H9 (cell line): ENCODE data around the gene FCGBP. TPM values are rescaled to one million over a fixed set of nuclear protein-coding genes. Genes with fewer than 3 reads are reported as not detected.

Source experiments
- DNase-seq: peaks from one replicate; pipeline ENCODE4 v3.0.0-alpha.2; 2017
- H2AFZ ChIP-seq: one replicate; pipeline ENCODE4 v1.6.1; 2013; ENCODE audit warnings: mild to moderate bottlenecking, low read length, control low read depth, moderate library complexity
- H2AK5ac ChIP-seq: 2 replicates; pipeline ENCODE4 v1.6.1; 2013; ENCODE audit warnings: low read length, control low read depth, mixed read lengths; ENCODE audit not compliant: insufficient read length
- H2BK120ac ChIP-seq: one replicate; pipeline ENCODE4 v1.6.1; 2013; ENCODE audit warnings: low read depth, mild to moderate bottlenecking, low read length, control low read depth, inconsistent platforms; ENCODE audit not compliant: poor library complexity, severe bottlenecking
- H2BK12ac ChIP-seq: 2 replicates; pipeline ENCODE4 v1.6.1; 2013; ENCODE audit warnings: low read length, control low read depth, mixed read lengths, low read depth; ENCODE audit not compliant: insufficient read length
- H2BK15ac ChIP-seq: 2 replicates; pipeline ENCODE4 v1.6.1; 2013; ENCODE audit warnings: low read depth, low read length, control low read depth
- H2BK20ac ChIP-seq: one replicate; pipeline ENCODE4 v1.6.1; 2013; ENCODE audit warnings: low read depth, mild to moderate bottlenecking, low read length, control low read depth, inconsistent platforms; ENCODE audit not compliant: poor library complexity, severe bottlenecking
- H2BK5ac ChIP-seq: 2 replicates; pipeline ENCODE4 v1.6.1; 2013; ENCODE audit warnings: low read length, control low read depth, mixed read lengths; ENCODE audit not compliant: insufficient read length
- H3K14ac ChIP-seq: 2 replicates; pipeline ENCODE4 v1.6.1; 2013; ENCODE audit warnings: low read length, control low read depth; ENCODE audit not compliant: insufficient read depth
- H3K18ac ChIP-seq: 2 replicates; pipeline ENCODE4 v1.6.1; 2013; ENCODE audit warnings: low read depth, mild to moderate bottlenecking, mixed read lengths, low read length, control low read depth; ENCODE audit not compliant: insufficient read length
- H3K23ac ChIP-seq: 2 replicates; pipeline ENCODE4 v1.6.1; 2013; ENCODE audit warnings: low read length, control low read depth, mixed read lengths, low read depth; ENCODE audit not compliant: insufficient read length
- H3K23me2 ChIP-seq: 2 replicates; pipeline ENCODE4 v1.6.1; 2013; ENCODE audit warnings: low read depth, mild to moderate bottlenecking, mixed read lengths, low read length, control low read depth; ENCODE audit not compliant: insufficient read length, poor library complexity, severe bottlenecking
- H3K27ac ChIP-seq: 2 replicates; pipeline ENCODE4 v1.5.1; 2013; ENCODE audit warnings: low read length, control low read depth, mixed read lengths, low read depth; ENCODE audit not compliant: insufficient read length
- H3K27me3 ChIP-seq: 2 replicates; pipeline ENCODE4 v1.6.1; 2013; ENCODE audit warnings: low read length, control low read depth, inconsistent platforms; ENCODE audit not compliant: insufficient read depth
- H3K4ac ChIP-seq: 2 replicates; pipeline ENCODE4 v1.6.1; 2013; ENCODE audit warnings: low read depth, mild to moderate bottlenecking, control low read depth, inconsistent platforms, low read length, moderate library complexity
- H3K4me1 ChIP-seq: 2 replicates; pipeline ENCODE4 v1.6.1; 2013; ENCODE audit warnings: low read length, control low read depth, inconsistent platforms; ENCODE audit not compliant: insufficient read depth
- H3K4me2 ChIP-seq: 2 replicates; pipeline ENCODE4 v1.6.1; 2013; ENCODE audit warnings: low read length, control low read depth, mixed read lengths; ENCODE audit not compliant: insufficient read length, insufficient read depth
- H3K56ac ChIP-seq: 2 replicates; pipeline ENCODE4 v1.6.1; 2013; ENCODE audit warnings: low read depth, mild to moderate bottlenecking, mixed read lengths, low read length, control low read depth; ENCODE audit not compliant: insufficient read length
- H3K79me1 ChIP-seq: 2 replicates; pipeline ENCODE4 v1.6.1; 2013; ENCODE audit warnings: low read depth, mild to moderate bottlenecking, moderate library complexity, low read length, control low read depth, inconsistent platforms; ENCODE audit not compliant: insufficient read depth, poor library complexity, severe bottlenecking
- H3K79me2 ChIP-seq: 2 replicates; pipeline ENCODE4 v1.6.1; 2013; ENCODE audit warnings: low read length, control low read depth, inconsistent platforms; ENCODE audit not compliant: insufficient read depth
- H3K9ac ChIP-seq: 2 replicates; pipeline ENCODE4 v1.6.1; 2013; ENCODE audit warnings: low read length, control low read depth, mixed read lengths; ENCODE audit not compliant: insufficient read length; ENCODE audit errors: extremely low read depth
- H3K9me3 ChIP-seq: one replicate; pipeline ENCODE4 v1.6.1; 2013; ENCODE audit warnings: low read depth, low read length, inconsistent platforms; ENCODE audit not compliant: control insufficient read depth
- H3T11ph ChIP-seq: one replicate; pipeline ENCODE4 v1.6.1; 2013; ENCODE audit warnings: mild to moderate bottlenecking, low read length, control low read depth, inconsistent platforms
- H4K20me1 ChIP-seq: one replicate; pipeline ENCODE4 v1.6.1; 2013; ENCODE audit not compliant: control insufficient read depth, insufficient read length, insufficient read depth
- H4K5ac ChIP-seq: 2 replicates; pipeline ENCODE4 v1.6.1; 2013; ENCODE audit warnings: low read depth, mild to moderate bottlenecking, mixed read lengths, low read length, control low read depth; ENCODE audit not compliant: insufficient read length
- H4K8ac ChIP-seq: replicated peaks from 2 replicates; pipeline ENCODE4 v1.6.1; 2013; ENCODE audit warnings: low read length, control low read depth, mixed read lengths, low read depth; ENCODE audit not compliant: insufficient read length
- H4K91ac ChIP-seq: 2 replicates; pipeline ENCODE4 v1.6.1; 2013; ENCODE audit warnings: low read depth, mild to moderate bottlenecking, moderate library complexity, mixed read lengths, low read length, control low read depth; ENCODE audit not compliant: insufficient read length
- H3K27ac Mint-ChIP-seq, 3 experiments: 2 replicates in 2 of 3; 3 replicates in 1 of 3; pipeline ENCODE4 v1.8.0; 2020 to 2021; ENCODE audit warnings: mixed read lengths in 3 of 3, mild to moderate bottlenecking in 1 of 3, moderate library complexity in 1 of 3
- H3K27me3 Mint-ChIP-seq: 2 replicates; pipeline ENCODE4 v1.8.0; 2021; ENCODE audit warnings: low read depth, mild to moderate bottlenecking, moderate library complexity, mixed read lengths
- H3K36me3 Mint-ChIP-seq, 3 experiments: 2 replicates in 2 of 3; 3 replicates in 1 of 3; pipeline ENCODE4 v1.8.0; 2020 to 2021; ENCODE audit warnings: low read depth in 3 of 3, mixed read lengths in 3 of 3; ENCODE audit not compliant: insufficient read depth in 1 of 3
- H3K4me1 Mint-ChIP-seq, 2 experiments: 2 replicates each; pipeline ENCODE4 v1.8.0; 2020; ENCODE audit warnings: mixed read lengths in 2 of 2
- H3K4me3 Mint-ChIP-seq, 2 experiments: 2 replicates in 1 of 2; 3 replicates in 1 of 2; pipeline ENCODE4 v1.8.0; 2020 to 2021; ENCODE audit warnings: mild to moderate bottlenecking in 2 of 2, mixed read lengths in 2 of 2, moderate library complexity in 1 of 2
- H3K9me3 Mint-ChIP-seq, 2 experiments: 2 replicates in 1 of 2; 3 replicates in 1 of 2; pipeline ENCODE4 v1.8.0; 2020; ENCODE audit warnings: mild to moderate bottlenecking in 2 of 2, mixed read lengths in 2 of 2, moderate library complexity in 1 of 2
- WGBS: extraction: QIAGEN DNeasy Blood & Tissue Kit; methylation state at CpG from one replicate; pipeline ENCODE4 v1.1.7; 2013; ENCODE audit warnings: missing lambda C conversion rate, low lambda C conversion rate, mixed read lengths; ENCODE audit not compliant: insufficient read length; ENCODE audit errors: extremely low coverage; 5-methylcytosine and 5-hydroxymethylcytosine counted together
- total RNA-seq: library from RNA; stranded (reverse); gene quantifications from 2 replicates; pipeline ENCODE4 v1.2.1, GENCODE V29; 2021
- TF ChIP-seq, protein P1 (sequence below): fragments of 200-600 bp; sonication (generic); conservative IDR thresholded peaks from 3 replicates; pipeline ENCODE4 v1.8.0; 2021; ENCODE audit warnings: antibody characterized with exemption, mild to moderate bottlenecking

Gene FCGBP
- total RNA-seq, 1 experiment from 2014 or later, result 0.13 TPM

DNA sequence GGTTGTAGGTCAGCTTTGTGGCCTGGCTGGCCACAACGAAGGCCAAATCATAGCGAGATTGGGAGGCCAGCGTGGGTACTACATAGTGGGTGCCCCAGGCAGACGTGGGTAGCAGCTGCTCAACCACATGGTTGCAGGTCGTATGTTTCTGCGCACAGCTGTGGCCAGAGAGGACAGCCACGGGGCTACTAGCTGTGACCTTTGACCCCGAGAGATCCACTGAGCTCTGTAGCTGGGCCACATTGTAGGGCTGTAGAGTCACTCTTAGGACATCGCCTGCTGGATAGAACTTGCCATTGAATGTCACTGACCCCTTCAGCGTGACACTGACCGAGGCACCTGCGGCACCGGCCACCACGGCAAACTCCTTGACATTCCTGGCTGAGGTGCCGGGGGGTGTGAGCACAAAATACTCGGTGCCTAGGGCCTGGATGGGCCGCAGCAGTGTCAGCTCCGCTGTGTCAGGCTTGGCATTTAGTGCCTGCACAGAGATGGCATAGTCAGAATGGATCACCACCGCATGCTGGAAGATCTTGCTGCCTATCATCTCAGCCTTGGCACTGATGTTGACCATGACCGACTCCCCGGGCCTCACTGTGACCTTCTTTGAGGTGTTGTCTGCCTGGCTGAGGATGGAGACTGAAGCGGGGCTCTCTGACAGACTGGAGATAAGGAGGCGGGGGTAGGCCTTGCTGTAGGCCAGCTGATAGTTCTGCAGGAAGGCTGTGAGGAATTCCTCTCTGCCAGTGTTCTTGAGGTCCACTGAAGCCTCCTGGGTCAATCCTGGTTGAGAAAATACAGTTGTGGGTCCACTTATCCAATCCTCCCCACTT, 6.7 kb downstream of the FCGBP start:
- Histone ChIP-seq H3K27ac (no peak overlapping the region), H2BK120ac (no peak overlapping the region), H3K23ac (no peak overlapping the region), H4K20me1 (no peaks in the 10 kb centered on the region), H2BK5ac (no peak overlapping the region), H4K5ac (no peak overlapping the region), H2BK15ac (no peak overlapping the region), H3K23me2 (no peaks in the 10 kb centered on the region), H2BK20ac (no peak overlapping the region), H3T11ph (no peak overlapping the region), H4K91ac (no peak overlapping the region), H3K14ac (no peak overlapping the region; the same call in 1 of the 2 replicates), H2AK5ac (no peak overlapping the region), H2BK12ac (no peak overlapping the region), H4K8ac (no peak overlapping the region), H3K9ac (no peak overlapping the region), H3K4me1 (no peaks in the 10 kb centered on the region), H3K4ac (no peak overlapping the region), H3K56ac (no peak overlapping the region), H3K9me3 (no peaks in the 10 kb centered on the region), H3K18ac (no peak overlapping the region), H3K4me2 (no peak overlapping the region), H3K79me2 (no peaks in the 10 kb centered on the region), H3K79me1 (no peaks in the 10 kb centered on the region), H2AFZ (no peak overlapping the region), H3K27me3 (no peaks in the 10 kb centered on the region)
- Mint-ChIP-seq H3K27ac (no peak overlapping the region; a peak in 1 of 7 replicates), H3K4me3 (no peak overlapping the region; a peak in 1 of 5 replicates), H3K4me1 (peaks cover 7 to 8% of the 10 kb centered on the region in 2 experiments; a peak in 1 of 4 replicates), H3K36me3 (no peaks in the 10 kb centered on the region), H3K9me3 (no peaks in the 10 kb centered on the region; a peak in 1 of 5 replicates), H3K27me3 (no peaks in the 10 kb centered on the region)
- DNase-seq, result no peak
- no CpG with 5 or more reads among the region's 23 CpGs for WGBS
- TF ChIP-seq, protein P1, sequence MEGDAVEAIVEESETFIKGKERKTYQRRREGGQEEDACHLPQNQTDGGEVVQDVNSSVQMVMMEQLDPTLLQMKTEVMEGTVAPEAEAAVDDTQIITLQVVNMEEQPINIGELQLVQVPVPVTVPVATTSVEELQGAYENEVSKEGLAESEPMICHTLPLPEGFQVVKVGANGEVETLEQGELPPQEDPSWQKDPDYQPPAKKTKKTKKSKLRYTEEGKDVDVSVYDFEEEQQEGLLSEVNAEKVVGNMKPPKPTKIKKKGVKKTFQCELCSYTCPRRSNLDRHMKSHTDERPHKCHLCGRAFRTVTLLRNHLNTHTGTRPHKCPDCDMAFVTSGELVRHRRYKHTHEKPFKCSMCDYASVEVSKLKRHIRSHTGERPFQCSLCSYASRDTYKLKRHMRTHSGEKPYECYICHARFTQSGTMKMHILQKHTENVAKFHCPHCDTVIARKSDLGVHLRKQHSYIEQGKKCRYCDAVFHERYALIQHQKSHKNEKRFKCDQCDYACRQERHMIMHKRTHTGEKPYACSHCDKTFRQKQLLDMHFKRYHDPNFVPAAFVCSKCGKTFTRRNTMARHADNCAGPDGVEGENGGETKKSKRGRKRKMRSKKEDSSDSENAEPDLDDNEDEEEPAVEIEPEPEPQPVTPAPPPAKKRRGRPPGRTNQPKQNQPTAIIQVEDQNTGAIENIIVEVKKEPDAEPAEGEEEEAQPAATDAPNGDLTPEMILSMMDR, result no peak
